DMS 273 (cell line): ENCODE results near the gene ADPGK.
A peak's percentile ranks its signal among the peaks of the same experiment; 100 is the strongest.
"Not testable (repeated sequence)": the region's sequence is repeated elsewhere in the genome, so short reads cannot be mapped to it uniquely, and the experiment has no call there.

Source experiments
- DNase-seq: peaks from one replicate; lab custom pipeline; 2025; ENCODE audit not compliant: unreplicated experiment; lab: John Stamatoyannopoulos, UW

ADPGK gene

GRCh38 chr15:72751751-72752455 is 31.7 kb downstream of the ADPGK start:
- DNase-seq, result no peak

- no peak for DNase-seq
These were observed 33.9 kb downstream of the ADPGK start for GRCh38 chr15:72749700-72750099.

- no peak for DNase-seq
These were observed 43.3 kb downstream of the ADPGK start for GRCh38 chr15:72740219-72740618.

- DNase-seq, result no peak
These were observed 45.8 kb downstream of the ADPGK start for GRCh38 chr15:72737723-72738122.

GRCh38 chr15:72737061-72737460 is 46.5 kb downstream of the ADPGK start:
- DNase-seq, result no peak

GRCh38 chr15:72735111-72735510 is 48.4 kb downstream of the ADPGK start:
- no peak for DNase-seq

GRCh38 chr15:72733941-72734738 is 49.4 kb downstream of the ADPGK start:
- DNase-seq, result no peak

GRCh38 chr15:72732516-72732915 is 51.0 kb downstream of the ADPGK start:
- DNase-seq, result peak; percentile 2

GRCh38 chr15:72732086-72732485 is 51.5 kb downstream of the ADPGK start:
- no peak for DNase-seq

GRCh38 chr15:72728821-72729220 is 54.7 kb downstream of the ADPGK start:
- DNase-seq, result no peak

- DNase-seq, result not testable (repeated sequence)
These were observed 55.3 kb downstream of the ADPGK start for GRCh38 chr15:72728249-72728648.

- DNase-seq, result no peak
These were observed 56.4 kb downstream of the ADPGK start for GRCh38 chr15:72727154-72727553.

- not testable (repeated sequence) for DNase-seq
These were observed 57.7 kb downstream of the ADPGK start for GRCh38 chr15:72725851-72726250.

GRCh38 chr15:72725446-72725845 is 58.1 kb downstream of the ADPGK start:
- DNase-seq, result no peak

GRCh38 chr15:72724028-72724427 is 59.5 kb downstream of the ADPGK start:
- DNase-seq, result no peak

GRCh38 chr15:72722071-72722696 is 61.4 kb downstream of the ADPGK start:
- peak; percentile 79 for DNase-seq

- not testable (repeated sequence) for DNase-seq
These were observed 74.8 kb downstream of the ADPGK start for GRCh38 chr15:72708551-72709303.

- DNase-seq, result no peak
These were observed 77.3 kb downstream of the ADPGK start for GRCh38 chr15:72706266-72706665.
